Vagina (tissue), 2 donors: Measurements from ENCODE around the gene IQCC.

Experiments used
- CTCF ChIP-seq, 3 experiments: fragments of 450-650 bp in 2 of 3; fragments of 200-600 bp in 1 of 3; sonication (generic) in 1 of 3; IDR thresholded peaks; one replicate each; pipeline ENCODE4 v1.5.1; 2017 to 2019; ENCODE audit warnings: antibody characterized with exemption in 3 of 3, mild to moderate bottlenecking in 2 of 3, moderate library complexity in 2 of 3
- POLR2A ChIP-seq, 2 donors: fragments of 450-650 bp; IDR thresholded peaks; one replicate each; pipeline ENCODE4 v1.6.1; 2017; ENCODE audit warnings: antibody characterized with exemption in 2 of 2, mild to moderate bottlenecking in 2 of 2, moderate library complexity in 2 of 2

GRCh38 chr1:32187850-32188249, 17.6 kb upstream of the IQCC start:
- TF ChIP-seq CTCF (IDR thresholded peaks at IDR 0.05) (no peak), POLR2A (IDR thresholded peaks at IDR 0.05) (no peak)
